K562 (cell line): ENCODE measurements around the gene ELP5. TPM values are rescaled to one million over a fixed set of nuclear protein-coding genes. Genes with fewer than 3 reads are reported as not detected.

Experiments used
- AFF1 ChIP-seq, 2 experiments: fragments of 450-650 bp; IDR thresholded peaks; 2 replicates each; pipeline ENCODE4 v1.6.1; 2018; ENCODE audit warnings: mild to moderate bottlenecking in 2 of 2, low read depth in 1 of 2; ENCODE audit not compliant: partially characterized antibody in 2 of 2
- CBFA2T3 ChIP-seq: fragments of 450-650 bp; IDR thresholded peaks from 2 replicates; pipeline ENCODE4 v1.6.1; 2017
- CREM ChIP-seq: IDR thresholded peaks from 2 replicates; pipeline ENCODE4 v1.6.1; 2014; ENCODE audit warnings: antibody characterized with exemption, low read depth
- HNRNPK ChIP-seq: fragments of 200-400 bp; formaldehyde crosslinking; IDR thresholded peaks from one replicate; pipeline ENCODE4 v1.6.1; 2018; ENCODE audit warnings: mild to moderate bottlenecking, low read depth, low read length; ENCODE audit not compliant: poor library complexity, severe bottlenecking
- KLF6 ChIP-seq: fragments of 250-450 bp; sonication (Bioruptor Pico); IDR thresholded peaks from 2 replicates; pipeline ENCODE4 v1.4.0; 2020; ENCODE audit warnings: mild to moderate bottlenecking, moderate library complexity, borderline replicate concordance
- MTF1 ChIP-seq: fragments of 250-450 bp; sonication (Bioruptor Pico); IDR thresholded peaks from 2 replicates; pipeline ENCODE4 v1.9.0; 2021; ENCODE audit warnings: moderate library complexity, mild to moderate bottlenecking, inconsistent platforms, borderline replicate concordance
- NCOR1 ChIP-seq: fragments of 450-650 bp; IDR thresholded peaks from 2 replicates; pipeline ENCODE4 v1.6.1; 2016; ENCODE audit warnings: mild to moderate bottlenecking, moderate library complexity
- NR0B1 ChIP-seq: fragments of 450-650 bp; IDR thresholded peaks from one replicate; pipeline ENCODE4 v1.6.1; 2018; ENCODE audit warnings: mild to moderate bottlenecking, moderate library complexity; ENCODE audit not compliant: partially characterized antibody
- PCBP1 ChIP-seq: fragments of 200-400 bp; formaldehyde crosslinking; IDR thresholded peaks from 2 replicates; pipeline ENCODE4 v1.6.1; 2018; ENCODE audit warnings: mild to moderate bottlenecking, low read depth, low read length; ENCODE audit not compliant: poor library complexity, severe bottlenecking
- SRSF1 ChIP-seq: fragments of 200-400 bp; formaldehyde crosslinking; IDR thresholded peaks from 2 replicates; pipeline ENCODE4 v1.6.1; 2017; ENCODE audit warnings: mild to moderate bottlenecking, low read depth, low read length, moderate library complexity
- TGIF2 ChIP-seq: sonication (generic); formaldehyde crosslinking; IDR thresholded peaks from 2 replicates; pipeline ENCODE4 v1.8.1; 2022; ENCODE audit warnings: mild to moderate bottlenecking, missing genetic modification reagents, moderate library complexity
- ZNF121 ChIP-seq: sonication (generic); formaldehyde crosslinking; conservative IDR thresholded peaks from 2 replicates; pipeline ENCODE4 v1.8.0; 2022; ENCODE audit warnings: missing genetic modification reagents
- ZNF280B ChIP-seq: fragments of 250-450 bp; sonication (Bioruptor Pico); IDR thresholded peaks from 2 replicates; pipeline ENCODE4 v1.5.1; 2021; ENCODE audit warnings: mild to moderate bottlenecking
- polyA plus RNA-seq, 8 experiments: library from polyadenylated mRNA; depleted of rRNA in 4 of 8; stranded (reverse) in 5 of 8; unstranded in 3 of 8; fragments of >200 nt; fragmentation: Nextera tagmentation in 2 of 8; fragmentation: Illumina TruSeq in 1 of 8; extraction: Ambion mirVana in 2 of 8; extraction: Trizol in 1 of 8; gene quantifications; 2 replicates each; pipeline versions ENCODE4 v1.2.1 to v1.2.3, GENCODE V29; 2011 to 2014; ENCODE audit warnings: inconsistent platforms in 1 of 8, missing spikeins in 1 of 8
- total RNA-seq, 7 experiments: library from RNA; depleted of rRNA in 6 of 7; stranded (reverse); fragments of >200 nt in 6 of 7; fragmentation: Illumina TruSeq in 2 of 7; extraction: Trizol in 2 of 7; gene quantifications; 2 replicates each; pipeline versions ENCODE4 v1.2.1 to v1.2.3, GENCODE V29; 2011 to 2021; ENCODE audit warnings: low replicate concordance in 1 of 7
- TF ChIP-seq, protein P1 (sequence below): fragments of 450-650 bp; formaldehyde crosslinking; IDR thresholded peaks from 2 replicates; pipeline ENCODE4 v1.4.0; 2020; ENCODE audit warnings: mild to moderate bottlenecking, moderate library complexity
- TF ChIP-seq, protein P2 (sequence below), 2 experiments: fragments of 450-650 bp; conservative IDR thresholded peaks; 2 replicates each; pipeline ENCODE4 v1.6.1; 2017; ENCODE audit warnings: mild to moderate bottlenecking in 2 of 2, moderate library complexity in 2 of 2
- TF ChIP-seq, protein P3 (sequence below): fragments of 450-650 bp; conservative IDR thresholded peaks from 2 replicates; pipeline ENCODE4 v1.6.1; 2016; ENCODE audit warnings: missing genetic modification characterization, low read depth, mild to moderate bottlenecking, missing compliant biosample characterization, moderate library complexity

The ELP5 gene
- total and polyA plus RNA-seq, 9 of the 15 experiments (the other 6 are each of a cell fraction or from before 2014, with no cell fraction given) = 25.7 to 77.9 (median 52.9) TPM

- TF ChIP-seq, protein P1, sequence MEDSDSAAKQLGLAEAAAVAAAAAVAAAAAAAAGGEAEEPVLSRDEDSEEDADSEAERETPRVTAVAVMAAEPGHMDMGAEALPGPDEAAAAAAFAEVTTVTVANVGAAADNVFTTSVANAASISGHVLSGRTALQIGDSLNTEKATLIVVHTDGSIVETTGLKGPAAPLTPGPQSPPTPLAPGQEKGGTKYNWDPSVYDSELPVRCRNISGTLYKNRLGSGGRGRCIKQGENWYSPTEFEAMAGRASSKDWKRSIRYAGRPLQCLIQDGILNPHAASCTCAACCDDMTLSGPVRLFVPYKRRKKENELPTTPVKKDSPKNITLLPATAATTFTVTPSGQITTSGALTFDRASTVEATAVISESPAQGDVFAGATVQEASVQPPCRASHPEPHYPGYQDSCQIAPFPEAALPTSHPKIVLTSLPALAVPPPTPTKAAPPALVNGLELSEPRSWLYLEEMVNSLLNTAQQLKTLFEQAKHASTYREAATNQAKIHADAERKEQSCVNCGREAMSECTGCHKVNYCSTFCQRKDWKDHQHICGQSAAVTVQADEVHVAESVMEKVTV (CRISPR knock-in tag) = peak; percentile 69
- no peak for TF ChIP-seq CBFA2T3
- TF ChIP-seq, protein P2, sequence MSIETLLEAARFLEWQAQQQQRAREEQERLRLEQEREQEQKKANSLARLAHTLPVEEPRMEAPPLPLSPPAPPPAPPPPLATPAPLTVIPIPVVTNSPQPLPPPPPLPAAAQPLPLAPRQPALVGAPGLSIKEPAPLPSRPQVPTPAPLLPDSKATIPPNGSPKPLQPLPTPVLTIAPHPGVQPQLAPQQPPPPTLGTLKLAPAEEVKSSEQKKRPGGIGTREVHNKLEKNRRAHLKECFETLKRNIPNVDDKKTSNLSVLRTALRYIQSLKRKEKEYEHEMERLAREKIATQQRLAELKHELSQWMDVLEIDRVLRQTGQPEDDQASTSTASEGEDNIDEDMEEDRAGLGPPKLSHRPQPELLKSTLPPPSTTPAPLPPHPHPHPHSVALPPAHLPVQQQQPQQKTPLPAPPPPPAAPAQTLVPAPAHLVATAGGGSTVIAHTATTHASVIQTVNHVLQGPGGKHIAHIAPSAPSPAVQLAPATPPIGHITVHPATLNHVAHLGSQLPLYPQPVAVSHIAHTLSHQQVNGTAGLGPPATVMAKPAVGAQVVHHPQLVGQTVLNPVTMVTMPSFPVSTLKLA (conservative IDR thresholded peaks at IDR 0.05) = no peak; a peak in 1 of 4 replicates
- TF ChIP-seq MTF1 = no peak
- TF ChIP-seq ZNF280B (CRISPR knock-in tag) = no peak
- TF ChIP-seq KLF6 (CRISPR knock-in tag) = no peak
- TF ChIP-seq NCOR1 = no peak
- no peak for TF ChIP-seq ZNF121
- no peak for TF ChIP-seq SRSF1
- no peak for TF ChIP-seq TGIF2 (CRISPR knock-in tag)
- no peak for TF ChIP-seq AFF1 (IDR thresholded peaks at IDR 0.05; ENCODE audit: low read depth in 1 of 2, partially characterized antibody in 2 of 2)
- TF ChIP-seq, protein P3, sequence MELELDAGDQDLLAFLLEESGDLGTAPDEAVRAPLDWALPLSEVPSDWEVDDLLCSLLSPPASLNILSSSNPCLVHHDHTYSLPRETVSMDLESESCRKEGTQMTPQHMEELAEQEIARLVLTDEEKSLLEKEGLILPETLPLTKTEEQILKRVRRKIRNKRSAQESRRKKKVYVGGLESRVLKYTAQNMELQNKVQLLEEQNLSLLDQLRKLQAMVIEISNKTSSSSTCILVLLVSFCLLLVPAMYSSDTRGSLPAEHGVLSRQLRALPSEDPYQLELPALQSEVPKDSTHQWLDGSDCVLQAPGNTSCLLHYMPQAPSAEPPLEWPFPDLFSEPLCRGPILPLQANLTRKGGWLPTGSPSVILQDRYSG (tag) = no peak
- peak; percentile 26 for TF ChIP-seq CREM
- no peak for TF ChIP-seq NR0B1
- TF ChIP-seq HNRNPK = no peak
- no peak for TF ChIP-seq PCBP1
Measured at GRCh38 chr17:7280519-7281073, 28.6 kb downstream of the ELP5 start (continued).
